ENCODE measurements around the gene NOG.

Gene NOG

GRCh38 chr17:56596691-56597494 is 3.4 kb downstream of the NOG start:
- Histone ChIP-seq H3K4me2 (ENCODE audit: low read length) (no peak overlapping the region), H3F3A (ENCODE audit: control insufficient read depth, insufficient read depth) (no peaks in the 10 kb centered on the region), H3K27me3 (ENCODE audit: control insufficient read depth, low read length) (peaks cover 40% of the 10 kb centered on the region), H3K27ac (ENCODE audit: low read depth, low read length) (no peak overlapping the region), H3K79me2 (ENCODE audit: control insufficient read depth, low read length) (no peaks in the 10 kb centered on the region), H3K4me1 (ENCODE audit: control insufficient read depth, low read length) (peaks cover 6% of the 10 kb centered on the region; the same call in 1 of the 2 replicates), H3K36me3 (ENCODE audit: control insufficient read depth, low read length) (no peaks in the 10 kb centered on the region), H3K4me3 (ENCODE audit: low read length) (no peak overlapping the region), H4K20me1 (ENCODE audit: control insufficient read depth, insufficient read depth, low read depth, low read length) (no peaks in the 10 kb centered on the region), H3K9me2 (replicated peaks; ENCODE audit: control insufficient read depth, low read length) (no peaks in the 10 kb centered on the region), H3K9me3 (ENCODE audit: control insufficient read depth, insufficient read depth, low read length) (no peaks in the 10 kb centered on the region)
- no peak for TF ChIP-seq EZH2phosphoT487 (IDR thresholded peaks at IDR 0.05; ENCODE audit: borderline replicate concordance, low read length)

GRCh38 chr17:56597495-56597990 is 4.0 kb downstream of the NOG start:
- no peak for TF ChIP-seq EZH2phosphoT487 (IDR thresholded peaks at IDR 0.05; ENCODE audit: borderline replicate concordance, low read length)
- TF ChIP-seq CTCF (IDR thresholded peaks at IDR 0.05; ENCODE audit: low read depth, low read length, poor library complexity, severe bottlenecking): no peak
- Histone ChIP-seq H3K4me3 (ENCODE audit: low read length) (no peak overlapping the region), H3K9me2 (replicated peaks; ENCODE audit: control insufficient read depth, low read length) (no peaks in the 10 kb centered on the region), H3K27me3 (ENCODE audit: control insufficient read depth, low read length) (peaks cover 35% of the 10 kb centered on the region), H3K4me1 (ENCODE audit: control insufficient read depth, low read length) (peaks cover 6% of the 10 kb centered on the region; the same call in 1 of the 2 replicates), H3K27ac (ENCODE audit: low read depth, low read length) (no peak overlapping the region), H3K79me2 (ENCODE audit: control insufficient read depth, low read length) (no peaks in the 10 kb centered on the region), H3F3A (ENCODE audit: control insufficient read depth, insufficient read depth) (no peaks in the 10 kb centered on the region), H3K4me2 (ENCODE audit: low read length) (no peak overlapping the region), H3K9me3 (ENCODE audit: control insufficient read depth, insufficient read depth, low read length) (no peaks in the 10 kb centered on the region), H3K36me3 (ENCODE audit: control insufficient read depth, low read length) (no peaks in the 10 kb centered on the region), H4K20me1 (ENCODE audit: control insufficient read depth, insufficient read depth, low read depth, low read length) (no peaks in the 10 kb centered on the region)

- no peaks in the 10 kb centered on the region for H3F3A ChIP-seq (ENCODE audit: control insufficient read depth, insufficient read depth)
- no peak overlapping the region for H3K27ac ChIP-seq (ENCODE audit: low read depth, low read length)
- H3K4me1 ChIP-seq (ENCODE audit: control insufficient read depth, low read length): 0 out of 2 replicates have a peak, but pooled peaks cover 2% of the 10 kb centered on the region
- TF ChIP-seq CTCF (IDR thresholded peaks at IDR 0.05; ENCODE audit: low read depth, low read length, poor library complexity, severe bottlenecking) (no peak), EZH2phosphoT487 (IDR thresholded peaks at IDR 0.05; ENCODE audit: borderline replicate concordance, low read length) (no peak)
- H3K27me3 ChIP-seq (ENCODE audit: control insufficient read depth, low read length): peaks cover 27% of the 10 kb centered on the region
- no peak overlapping the region for H3K4me3 ChIP-seq (ENCODE audit: low read length)
- H3K36me3 ChIP-seq (ENCODE audit: control insufficient read depth, low read length): no peaks in the 10 kb centered on the region
- H3K9me2 ChIP-seq (replicated peaks; ENCODE audit: control insufficient read depth, low read length): no peaks in the 10 kb centered on the region
- no peaks in the 10 kb centered on the region for H3K9me3 ChIP-seq (ENCODE audit: control insufficient read depth, insufficient read depth, low read length)
- no peaks in the 10 kb centered on the region for H3K79me2 ChIP-seq (ENCODE audit: control insufficient read depth, low read length)
- no peaks in the 10 kb centered on the region for H4K20me1 ChIP-seq (ENCODE audit: control insufficient read depth, insufficient read depth, low read depth, low read length)
- H3K4me2 ChIP-seq (ENCODE audit: low read length): no peak overlapping the region
These were observed 5.0 kb downstream of the NOG start for GRCh38 chr17:56598466-56598865.

- no peaks in the 10 kb centered on the region for H3K9me2 ChIP-seq (replicated peaks; ENCODE audit: control insufficient read depth, low read length)
- H3F3A ChIP-seq (ENCODE audit: control insufficient read depth, insufficient read depth): no peaks in the 10 kb centered on the region
- H3K9me3 ChIP-seq (ENCODE audit: control insufficient read depth, insufficient read depth, low read length): no peaks in the 10 kb centered on the region
- no peak overlapping the region for H3K4me3 ChIP-seq (ENCODE audit: low read length)
- peaks cover 21% of the 10 kb centered on the region for H3K27me3 ChIP-seq (ENCODE audit: control insufficient read depth, low read length)
- H3K79me2 ChIP-seq (ENCODE audit: control insufficient read depth, low read length): no peaks in the 10 kb centered on the region
- no peaks in the 10 kb centered on the region for H3K36me3 ChIP-seq (ENCODE audit: control insufficient read depth, low read length)
- no peaks in the 10 kb centered on the region for H3K4me1 ChIP-seq (ENCODE audit: control insufficient read depth, low read length)
- no peaks in the 10 kb centered on the region for H4K20me1 ChIP-seq (ENCODE audit: control insufficient read depth, insufficient read depth, low read depth, low read length)
- H3K4me2 ChIP-seq (ENCODE audit: low read length): no peak overlapping the region
- TF ChIP-seq EZH2phosphoT487 (IDR thresholded peaks at IDR 0.05; ENCODE audit: borderline replicate concordance, low read length): no peak
- TF ChIP-seq CTCF (IDR thresholded peaks at IDR 0.05; ENCODE audit: low read depth, low read length, poor library complexity, severe bottlenecking): no peak
- H3K27ac ChIP-seq (ENCODE audit: low read depth, low read length): no peak overlapping the region
These were observed 5.6 kb downstream of the NOG start for GRCh38 chr17:56599088-56599487.
